GM12878 (cell line): ENCODE data around the gene FBXO38. TPM values are rescaled to one million over a fixed set of nuclear protein-coding genes. Genes with fewer than 3 reads are reported as not detected.

Experiments
- ATAC-seq: fragments of 200-7000 bp; cut with Tn5 transposase; 3 replicates; pipeline ENCODE4 v1.9.1; 2020; ENCODE audit warnings: mild to moderate bottlenecking, moderate library complexity
- BruUV-seq: library from RNA; stranded (reverse); fragments of 400-500 nt; replicated peaks from 2 replicates; lab custom pipeline; 2021; lab: Mats Ljungman, UMichigan
- CTCF ChIA-PET: fragments of 300-600 bp; sonication (Branson Sonifier 250); formaldehyde crosslinking; extraction: SDS; loops from one replicate; lab custom pipeline; 2021; ENCODE audit warnings: inconsistent platforms; lab: Yijun Ruan, JAX
- POLR2A ChIA-PET: fragments of 350-600 bp; formaldehyde crosslinking; extraction: SDS; loops from one replicate; lab custom pipeline; 2021; ENCODE audit warnings: inconsistent platforms; lab: Charles Lee
- RAD21 ChIA-PET: fragments of 300-600 bp; sonication (Branson Sonifier 250); formaldehyde crosslinking; loops from one replicate; lab custom pipeline; 2023; ENCODE audit warnings: antibody characterized with exemption; ENCODE audit not compliant: unreplicated experiment; lab: Charles Lee
- SMC1A ChIA-PET: fragments of 300-600 bp; sonication (Branson Sonifier 250); formaldehyde crosslinking; loops from one replicate; lab custom pipeline; 2023; ENCODE audit not compliant: unreplicated experiment, uncharacterized antibody; lab: Charles Lee
- DNase-seq: peaks from one replicate; pipeline ENCODE4 v3.0.0-alpha.2; 2011; ENCODE audit warnings: low read depth, low spot score
- FAIRE-seq: peaks from 3 replicates; lab custom pipeline; 2011; peaks lifted over from hg19 to GRCh38; lab: Jason Lieb, UNC
- H2AFZ ChIP-seq: 2 replicates; pipeline ENCODE4 v1.6.0; 2011; ENCODE audit warnings: low read depth, low read length, control low read depth; ENCODE audit not compliant: control insufficient read depth
- H3K27ac ChIP-seq: 2 replicates; pipeline ENCODE4 v1.5.1; 2011; ENCODE audit warnings: control low read depth; ENCODE audit not compliant: control insufficient read depth, insufficient read depth
- H3K27me3 ChIP-seq, 2 experiments: replicated peaks in 1 of 2; 2 replicates each; pipeline versions ENCODE4 v1.6.0 to v1.6.1; 2011; ENCODE audit warnings: low read length in 1 of 2; ENCODE audit not compliant: control insufficient read depth in 2 of 2, insufficient read depth in 2 of 2
- H3K36me3 ChIP-seq, 2 experiments: 2 replicates each; pipeline ENCODE4 v1.5.1; 2011; ENCODE audit warnings: low read length in 1 of 2; ENCODE audit not compliant: control insufficient read depth in 2 of 2, insufficient read depth in 2 of 2
- H3K4me1 ChIP-seq: 2 replicates; pipeline ENCODE4 v1.6.1; 2011; ENCODE audit warnings: mild to moderate bottlenecking, low read length, moderate library complexity, mixed read lengths; ENCODE audit not compliant: control insufficient read depth, insufficient read depth
- H3K4me2 ChIP-seq: 2 replicates; pipeline ENCODE4 v1.6.0; 2011; ENCODE audit warnings: control low read depth; ENCODE audit not compliant: control insufficient read depth, insufficient read depth
- H3K4me3 ChIP-seq: fragments of 200-600 bp; sonication (generic); 2 replicates; pipeline ENCODE4 v1.5.1; 2016
- H3K79me2 ChIP-seq: 2 replicates; pipeline ENCODE4 v1.6.0; 2011; ENCODE audit warnings: low read length; ENCODE audit not compliant: control insufficient read depth, insufficient read depth
- H3K9ac ChIP-seq: 2 replicates; pipeline ENCODE4 v1.8.0; 2011; ENCODE audit warnings: low read length, control low read depth, mixed read lengths; ENCODE audit not compliant: control insufficient read depth, insufficient read depth
- H3K9me3 ChIP-seq: replicated peaks from 3 replicates; pipeline ENCODE4 v1.5.1; 2011; ENCODE audit warnings: mild to moderate bottlenecking, low read length; ENCODE audit not compliant: control insufficient read depth, insufficient read depth
- H4K20me1 ChIP-seq: 2 replicates; pipeline ENCODE4 v1.6.0; 2011; ENCODE audit not compliant: control insufficient read depth, insufficient read depth
- ATF3 ChIP-seq: IDR thresholded peaks from 2 replicates; pipeline ENCODE4 v1.6.1; 2011; ENCODE audit warnings: low read depth, mild to moderate bottlenecking, low read length, moderate library complexity, borderline replicate concordance; ENCODE audit errors: extremely low read depth
- BRCA1 ChIP-seq: IDR thresholded peaks from 2 replicates; pipeline ENCODE4 v1.6.1; 2011; ENCODE audit warnings: low read depth, low read length, improper control_type of control experiment
- CEBPB ChIP-seq, 2 experiments: fragments of 150-350 bp in 1 of 2; IDR thresholded peaks; 2 replicates each; pipeline ENCODE4 v1.6.1; 2012 to 2014; ENCODE audit warnings: low read depth in 2 of 2, low read length in 2 of 2, borderline replicate concordance in 1 of 2, inconsistent platforms in 1 of 2
- DPF2 ChIP-seq: fragments of 450-650 bp; IDR thresholded peaks from 2 replicates; pipeline ENCODE4 v1.6.1; 2017; ENCODE audit warnings: mild to moderate bottlenecking
- FOXM1 ChIP-seq: IDR thresholded peaks from 2 replicates; pipeline ENCODE4 v1.6.1; 2012; ENCODE audit warnings: low read depth, mild to moderate bottlenecking, inconsistent platforms, low read length, moderate library complexity
- NKRF ChIP-seq: fragments of 450-650 bp; conservative IDR thresholded peaks from 2 replicates; pipeline ENCODE4 v1.6.1; 2017; ENCODE audit warnings: mild to moderate bottlenecking, moderate library complexity
- PAX8 ChIP-seq: fragments of 450-650 bp; IDR thresholded peaks from 2 replicates; pipeline ENCODE4 v1.6.1; 2017; ENCODE audit warnings: mild to moderate bottlenecking, moderate library complexity
- SIN3A ChIP-seq: IDR thresholded peaks from 2 replicates; pipeline ENCODE4 v1.6.1; 2012; ENCODE audit warnings: low read depth, low read length, improper control_type of control experiment
- YBX1 ChIP-seq: fragments of 450-650 bp; IDR thresholded peaks from 2 replicates; pipeline ENCODE4 v1.6.1; 2016; ENCODE audit warnings: antibody characterized with exemption
- WGBS: methylation state at CpG from one replicate; pipeline ENCODE4 v1.1.6; 2016; ENCODE audit warnings: low lambda C conversion rate; ENCODE audit not compliant: insufficient replicate concordance, insufficient coverage; ENCODE audit errors: missing lambda C conversion rate; 5-methylcytosine and 5-hydroxymethylcytosine counted together
- in situ Hi-C: fragments of 300-500 bp; cut with MboI; formaldehyde crosslinking; loops from 9 replicates; pipeline ENCODE4 v1.14.3; 2018; ENCODE audit warnings: mixed read lengths
- intact Hi-C: fragments of 100-400 bp; cut with micrococcal nuclease; formaldehyde crosslinking; loops from one replicate; pipeline ENCODE4 v1.14.2; 2022; ENCODE audit not compliant: unreplicated experiment
- polyA plus RNA-seq, 11 experiments: library from polyadenylated mRNA; depleted of rRNA in 4 of 11; unstranded in 6 of 11; stranded (reverse) in 5 of 11; fragments of >200 nt; fragmentation: Nextera tagmentation in 4 of 11; fragmentation: Illumina TruSeq in 1 of 11; extraction: Ambion mirVana in 4 of 11; extraction: Trizol in 1 of 11; gene quantifications; 1 replicate in 1 of 11; 2 replicates in 10 of 11; pipeline versions ENCODE4 v1.2.1 to v1.2.3, GENCODE V29; 2011 to 2016; ENCODE audit warnings: inconsistent platforms in 2 of 11, missing spikeins in 2 of 11, low read depth in 1 of 11
- total RNA-seq, 4 experiments: library from RNA; depleted of rRNA in 3 of 4; stranded (reverse); fragments of >200 nt in 3 of 4; fragmentation: Illumina TruSeq in 1 of 4; extraction: Trizol in 1 of 4; gene quantifications; 2 replicates each; pipeline versions ENCODE4 v1.2.1 to v1.2.3, GENCODE V29; 2013 to 2021

Gene FBXO38
- total and polyA plus RNA-seq, 10 of the 15 experiments (the other 5 are each of a cell fraction or from before 2014, with no cell fraction given): 9.1 to 44.6 (median 28.3) TPM

- WGBS: 2% methylated on average over 3 of the region's 3 CpGs
- no peaks in the 10 kb centered on the region for H3K4me1 ChIP-seq
- no peak overlapping the region for H3K27ac ChIP-seq
- ChIA-PET RAD21 (no interaction called here), SMC1A (no interaction called here), CTCF (interaction anchor here (1.3 to 1.5 kb wide), 2 partner anchors 245 to 306 kb away, joined by 3 read pairs; no protein-coding TSS in a partner anchor), POLR2A (no interaction called here)
- FAIRE-seq (no peak), DNase-seq (no peak), ATAC-seq (no peak)
- no peak overlapping the region for H3K4me2 ChIP-seq
- intact Hi-C loops: loop anchor here (10.0 kb wide), 1 partner anchor 192 kb away; no protein-coding TSS in a partner anchor
- H3K27me3 ChIP-seq: no peaks in the 10 kb centered on the region
- H3K9me3 ChIP-seq: no peaks in the 10 kb centered on the region
- no peak overlapping the region for H3K9ac ChIP-seq
- no peaks in the 10 kb centered on the region for H3K79me2 ChIP-seq
- H4K20me1 ChIP-seq: no peaks in the 10 kb centered on the region
- TF ChIP-seq ATF3 (no peak), SIN3A (no peak), FOXM1 (no peak), BRCA1 (no peak), PAX8 (no peak), DPF2 (no peak), CEBPB (IDR thresholded peaks at IDR 0.05; ENCODE audit: borderline replicate concordance in 1 of 2, low read depth in 2 of 2, low read length in 2 of 2) (no peak), YBX1 (no peak), NKRF (no peak)
- BruUV-seq: no TSS peak
- H2AFZ ChIP-seq: no peak overlapping the region
- no peak overlapping the region for H3K4me3 ChIP-seq
- H3K36me3 ChIP-seq: no peaks in the 10 kb centered on the region
- in situ Hi-C loops: loop anchor here (25.0 kb wide), 1 partner anchor 299 kb away; no protein-coding TSS in a partner anchor
Measured at GRCh38 chr5:148486456-148486855, 102.7 kb downstream of the FBXO38 start.
